ENCODE measurements around the gene FGD3.

FGD3 gene

GRCh38 chr9:92963831-92964606 lies 16.7 kb downstream of the FGD3 start:
- TF ChIP-seq CTCF (IDR thresholded peaks at IDR 0.05; ENCODE audit: insufficient read depth, low read length, missing control alignments): no peak
- no peak for DNase-seq (ENCODE audit: low read depth, low spot score)
- ChIA-PET POLR2A (no interaction called here), CTCF (no interaction called here)
- H3K4me3 ChIP-seq (ENCODE audit: low read depth, low read length): no peak overlapping the region

- ChIA-PET CTCF (no interaction called here), POLR2A (no interaction called here)
- H3K4me3 ChIP-seq (ENCODE audit: low read depth, low read length): no peak overlapping the region
- TF ChIP-seq CTCF (IDR thresholded peaks at IDR 0.05; ENCODE audit: insufficient read depth, low read length, missing control alignments): no peak
- DNase-seq (ENCODE audit: low read depth, low spot score): no peak
These were observed 17.3 kb downstream of the FGD3 start for GRCh38 chr9:92964607-92965060.

- DNase-seq (ENCODE audit: low read depth, low spot score): no peak
- TF ChIP-seq CTCF (IDR thresholded peaks at IDR 0.05; ENCODE audit: insufficient read depth, low read length, missing control alignments): no peak
- POLR2A ChIA-PET: no interaction called here
These were observed 17.9 kb downstream of the FGD3 start for GRCh38 chr9:92965061-92965758.

GRCh38 chr9:92965759-92966517 lies 18.6 kb downstream of the FGD3 start:
- H3K4me3 ChIP-seq (ENCODE audit: low read depth, low read length): no peak overlapping the region
- CTCF ChIA-PET: interaction anchor here (1.1 kb wide), 1 partner anchor 9 kb away, joined by 3 read pairs; no protein-coding TSS in a partner anchor
- no peak for TF ChIP-seq CTCF (IDR thresholded peaks at IDR 0.05; ENCODE audit: insufficient read depth, low read length, missing control alignments)
- DNase-seq (ENCODE audit: low read depth, low spot score): no peak
- POLR2A ChIA-PET: no interaction called here

More at GRCh38 chr9:92965061-92965758, 17.9 kb downstream of the FGD3 start:
- CTCF ChIA-PET: interaction anchor here (1.1 kb wide), 1 partner anchor 8 kb away, joined by 3 read pairs; no protein-coding TSS in a partner anchor
- no peak overlapping the region for H3K4me3 ChIP-seq (ENCODE audit: low read depth, low read length)

GRCh38 chr9:92966518-92966800 lies 19.1 kb downstream of the FGD3 start:
- DNase-seq (ENCODE audit: low read depth, low spot score): no peak
- ChIA-PET POLR2A (no interaction called here), CTCF (interaction anchor here (1.1 kb wide), 1 partner anchor 9 kb away, joined by 3 read pairs; no protein-coding TSS in a partner anchor)
- no peak overlapping the region for H3K4me3 ChIP-seq (ENCODE audit: low read depth, low read length)
- TF ChIP-seq CTCF (IDR thresholded peaks at IDR 0.05; ENCODE audit: insufficient read depth, low read length, missing control alignments): no peak

- POLR2A ChIA-PET: no interaction called here
These were observed 20.8 kb downstream of the FGD3 start for GRCh38 chr9:92968081-92968480.

More at GRCh38 chr9:92968081-92968480, 20.8 kb downstream of the FGD3 start:
- TF ChIP-seq CTCF (IDR thresholded peaks at IDR 0.05; ENCODE audit: insufficient read depth, low read length, missing control alignments): no peak
- CTCF ChIA-PET: no interaction called here
- no peak overlapping the region for H3K4me3 ChIP-seq (ENCODE audit: low read depth, low read length)
- no peak for DNase-seq (ENCODE audit: low read depth, low spot score)
